ENCODE data around the gene PDE4B.
"Not testable (repeated sequence)": the region's sequence is repeated elsewhere in the genome, so short reads cannot be mapped to it uniquely, and the experiment has no call there.

PDE4B gene

GRCh38 chr1:66088787-66089186 is 296.1 kb downstream of the PDE4B start:
- Histone ChIP-seq H3K4me3 (ENCODE audit: low read depth, low read length) (no peak overlapping the region), H3K36me3 (no peaks in the 10 kb centered on the region)
- DNase-seq, result no peak

GRCh38 chr1:66090859-66091457 is 298.3 kb downstream of the PDE4B start:
- H3K9me3 ChIP-seq, result no peaks in the 10 kb centered on the region
- TF ChIP-seq CTCF (IDR thresholded peaks at IDR 0.05; ENCODE audit: low read depth, low read length), result no peak

More at GRCh38 chr1:66088787-66089186, 296.1 kb downstream of the PDE4B start:
- TF ChIP-seq CTCF (IDR thresholded peaks at IDR 0.05; ENCODE audit: low read depth, low read length), result no peak
- Histone ChIP-seq H3K9me3 (no peaks in the 10 kb centered on the region), H3K27me3 (no peaks in the 10 kb centered on the region), H3K4me1 (no peaks in the 10 kb centered on the region)

GRCh38 chr1:66095190-66095589 is 302.5 kb downstream of the PDE4B start:
- no peaks in the 10 kb centered on the region for H3K36me3 ChIP-seq
- H3K27me3 ChIP-seq, result no peaks in the 10 kb centered on the region
- H3K9me3 ChIP-seq, result no peaks in the 10 kb centered on the region
- no peaks in the 10 kb centered on the region for H3K4me1 ChIP-seq
- no peak overlapping the region for H3K4me3 ChIP-seq (ENCODE audit: low read depth, low read length)
- DNase-seq, result no peak
- no peak for TF ChIP-seq CTCF (IDR thresholded peaks at IDR 0.05; ENCODE audit: low read depth, low read length)

More at GRCh38 chr1:66090859-66091457, 298.3 kb downstream of the PDE4B start:
- DNase-seq, result no peak
- H3K36me3 ChIP-seq, result no peaks in the 10 kb centered on the region
- H3K27me3 ChIP-seq, result no peaks in the 10 kb centered on the region
- H3K4me3 ChIP-seq (ENCODE audit: low read depth, low read length), result no peak overlapping the region
- H3K4me1 ChIP-seq, result no peaks in the 10 kb centered on the region

GRCh38 chr1:66100959-66101358 is 308.3 kb downstream of the PDE4B start:
- H3K4me3 ChIP-seq (ENCODE audit: low read depth, low read length); H3K4me1 ChIP-seq; H3K36me3 ChIP-seq; H3K9me3 ChIP-seq; H3K27me3 ChIP-seq; DNase-seq: not testable (repeated sequence)

GRCh38 chr1:66104076-66104475 is 311.4 kb downstream of the PDE4B start:
- not testable (repeated sequence) for H3K4me3 ChIP-seq (ENCODE audit: low read depth, low read length); H3K27me3 ChIP-seq; H3K4me1 ChIP-seq; H3K36me3 ChIP-seq; H3K9me3 ChIP-seq; DNase-seq

GRCh38 chr1:66108624-66109023 is 315.9 kb downstream of the PDE4B start:
- TF ChIP-seq CTCF (IDR thresholded peaks at IDR 0.05; ENCODE audit: low read depth, low read length), result no peak
- H3K4me3 ChIP-seq (ENCODE audit: low read depth, low read length), result no peak overlapping the region
- no peaks in the 10 kb centered on the region for H3K36me3 ChIP-seq
- H3K9me3 ChIP-seq, result no peaks in the 10 kb centered on the region
- peaks cover 3% of the 10 kb centered on the region; the same call in 1 of the 2 replicates for H3K4me1 ChIP-seq
- H3K27me3 ChIP-seq, result no peaks in the 10 kb centered on the region
- DNase-seq, result no peak

- Histone ChIP-seq H3K4me3 (ENCODE audit: low read depth, low read length) (no peak overlapping the region), H3K4me1 (peaks cover 3% of the 10 kb centered on the region; the same call in 1 of the 2 replicates), H3K9me3 (no peaks in the 10 kb centered on the region), H3K27me3 (no peaks in the 10 kb centered on the region), H3K36me3 (no peaks in the 10 kb centered on the region)
- no peak for TF ChIP-seq CTCF (IDR thresholded peaks at IDR 0.05; ENCODE audit: low read depth, low read length)
- no peak for DNase-seq
Observed at GRCh38 chr1:66112744-66113400, 320.2 kb downstream of the PDE4B start.

Data from BE2C (cell line).